GM18498 (cell line): ENCODE measurements around the gene RPL7L1.
"Not testable (repeated sequence)": the region's sequence is repeated elsewhere in the genome, so short reads cannot be mapped to it uniquely, and the experiment has no call there.

ENCODE experiments used
- ATAC-seq: cut with Tn5 transposase; IDR thresholded peaks from one replicate; pipeline ENCODE4 v1.9.1; 2021; ENCODE audit warnings: mild to moderate bottlenecking, moderate library complexity; ENCODE audit not compliant: unreplicated experiment

Gene RPL7L1

GRCh38 chr6:42890311-42891198, 11.1 kb downstream of the RPL7L1 start:
- peak; percentile 92 for ATAC-seq

- no peak for ATAC-seq
Measured at GRCh38 chr6:42891199-42891722, 11.8 kb downstream of the RPL7L1 start.

GRCh38 chr6:42894041-42894828, 14.8 kb downstream of the RPL7L1 start:
- ATAC-seq: not testable (repeated sequence)

- no peak for ATAC-seq
Measured at GRCh38 chr6:42896178-42896719, 16.8 kb downstream of the RPL7L1 start.

- ATAC-seq: no peak
Measured at GRCh38 chr6:42898891-42899361, 19.5 kb downstream of the RPL7L1 start.

- ATAC-seq: no peak
Measured at GRCh38 chr6:42899871-42900270, 20.5 kb downstream of the RPL7L1 start.

GRCh38 chr6:42901538-42901957, 22.1 kb downstream of the RPL7L1 start:
- ATAC-seq: peak; percentile 71

- ATAC-seq: not testable (repeated sequence)
Measured at GRCh38 chr6:42902429-42903263, 23.2 kb downstream of the RPL7L1 start.

- ATAC-seq: no peak
Measured at GRCh38 chr6:42904467-42904866, 25.1 kb downstream of the RPL7L1 start.

GRCh38 chr6:42907336-42907735, 27.9 kb downstream of the RPL7L1 start:
- ATAC-seq: no peak

GRCh38 chr6:42909835-42910234, 30.4 kb downstream of the RPL7L1 start:
- ATAC-seq: no peak

GRCh38 chr6:42911171-42912021, 32.0 kb downstream of the RPL7L1 start:
- no peak for ATAC-seq

GRCh38 chr6:42914546-42914945, 35.1 kb downstream of the RPL7L1 start:
- ATAC-seq: no peak

GRCh38 chr6:42915732-42916131, 36.3 kb downstream of the RPL7L1 start, which contains the start of gene PTCRA:
Gene PTCRA (plus strand): TSS chr6:42916053. CDS start chr6:42916070, 17 bp downstream.
- ATAC-seq: no peak

- no peak for ATAC-seq
Measured at GRCh38 chr6:42916288-42916687, 36.9 kb downstream of the RPL7L1 start.

GRCh38 chr6:42921801-42922200, 42.4 kb downstream of the RPL7L1 start:
- no peak for ATAC-seq

- ATAC-seq: no peak
Measured at GRCh38 chr6:42923666-42924065, 44.2 kb downstream of the RPL7L1 start.

- no peak for ATAC-seq
Measured at GRCh38 chr6:42925248-42925857, 45.9 kb downstream of the RPL7L1 start.
